GM21360 (cell line): ENCODE results near the gene CDYL2.
A peak's percentile ranks its signal among the peaks of the same experiment; 100 is the strongest.

Experiments
- ATAC-seq: cut with Tn5 transposase; IDR thresholded peaks from one replicate; pipeline ENCODE4 v1.9.1; 2021; ENCODE audit warnings: mild to moderate bottlenecking, moderate library complexity; ENCODE audit not compliant: unreplicated experiment

CDYL2 gene

GRCh38 chr16:80710918-80711317 lies 93.5 kb downstream of the CDYL2 start:
- ATAC-seq: peak; percentile 86

- ATAC-seq: no peak
Measured at GRCh38 chr16:80708823-80709222, 95.6 kb downstream of the CDYL2 start.

GRCh38 chr16:80707686-80708085 lies 96.7 kb downstream of the CDYL2 start:
- no peak for ATAC-seq

GRCh38 chr16:80705596-80705995 lies 98.8 kb downstream of the CDYL2 start:
- ATAC-seq: no peak

- ATAC-seq: no peak
Measured at GRCh38 chr16:80704751-80705505, 99.5 kb downstream of the CDYL2 start.

GRCh38 chr16:80703131-80704071 lies 101.0 kb downstream of the CDYL2 start:
- no peak for ATAC-seq

GRCh38 chr16:80702696-80703095 lies 101.7 kb downstream of the CDYL2 start:
- no peak for ATAC-seq

- no peak for ATAC-seq
Measured at GRCh38 chr16:80700558-80700957, 103.8 kb downstream of the CDYL2 start.

GRCh38 chr16:80695020-80695419 lies 109.4 kb downstream of the CDYL2 start:
- no peak for ATAC-seq

- no peak for ATAC-seq
Measured at GRCh38 chr16:80693553-80693952, 110.8 kb downstream of the CDYL2 start.

GRCh38 chr16:80692270-80692669 lies 112.1 kb downstream of the CDYL2 start:
- ATAC-seq: no peak

GRCh38 chr16:80691111-80691741 lies 113.2 kb downstream of the CDYL2 start:
- ATAC-seq: no peak

- ATAC-seq: no peak
Measured at GRCh38 chr16:80689487-80689886, 114.9 kb downstream of the CDYL2 start.

GRCh38 chr16:80687606-80688005 lies 116.8 kb downstream of the CDYL2 start:
- no peak for ATAC-seq

- no peak for ATAC-seq
Measured at GRCh38 chr16:80684906-80685305, 119.5 kb downstream of the CDYL2 start.

GRCh38 chr16:80684136-80684765 lies 120.1 kb downstream of the CDYL2 start:
- ATAC-seq: no peak

- no peak for ATAC-seq
Measured at GRCh38 chr16:80683646-80684045, 120.8 kb downstream of the CDYL2 start.

- ATAC-seq: no peak
Measured at GRCh38 chr16:80682421-80683070, 121.9 kb downstream of the CDYL2 start.

- ATAC-seq: no peak
Measured at GRCh38 chr16:80681436-80681835, 123.0 kb downstream of the CDYL2 start.

- no peak for ATAC-seq
Measured at GRCh38 chr16:80680839-80681238, 123.6 kb downstream of the CDYL2 start.
